ENCODE measurements around the gene SH3GLB2.

GRCh38 chr9:129040113-129040643, 12.0 kb upstream of the SH3GLB2 start:
- TF ChIP-seq REST (IDR thresholded peaks at IDR 0.05; ENCODE audit: low read depth): no peak
- no peak for TF ChIP-seq USF1 (IDR thresholded peaks at IDR 0.05)
- TF ChIP-seq CEBPB (IDR thresholded peaks at IDR 0.05): no peak
- no peak for TF ChIP-seq NFIC (IDR thresholded peaks at IDR 0.05)
- TF ChIP-seq EP300 (IDR thresholded peaks at IDR 0.05; ENCODE audit: borderline replicate concordance): no peak
- TF ChIP-seq TAF1 (IDR thresholded peaks at IDR 0.05; ENCODE audit: low read depth): no peak
- TF ChIP-seq YY1 (IDR thresholded peaks at IDR 0.05; ENCODE audit: low read depth): no peak
- no peak for TF ChIP-seq RAD21 (IDR thresholded peaks at IDR 0.05; ENCODE audit: low read depth)
- no peak for TF ChIP-seq MAX (IDR thresholded peaks at IDR 0.05)
- no peak for TF ChIP-seq ZBTB7A (IDR thresholded peaks at IDR 0.05; ENCODE audit: low read depth)
- no peak for TF ChIP-seq TCF12 (IDR thresholded peaks at IDR 0.05; ENCODE audit: low read depth)
- TF ChIP-seq TEAD4 (IDR thresholded peaks at IDR 0.05): no peak
